Heart right ventricle (tissue), 16 donors: ENCODE data around the gene CCL15. TPM values are rescaled to one million over a fixed set of nuclear protein-coding genes. Genes with fewer than 3 reads are reported as not detected.
A peak's percentile ranks its signal among the peaks of the same experiment; 100 is the strongest.

Experiments
- ATAC-seq, 8 donors: fragments of 200-7000 bp; cut with Tn5 transposase; one replicate each; pipeline ENCODE4 v1.9.1; 2020; ENCODE audit warnings: mild to moderate bottlenecking in 8 of 8, moderate library complexity in 8 of 8, moderate number of reproducible peaks in 1 of 8
- DNase-seq, 2 donors: peaks; one replicate each; pipeline ENCODE4 v3.0.0-alpha.2; 2020
- H3K27ac ChIP-seq, 10 donors: fragments of 200-600 bp; sonication (generic) in 2 of 10; one replicate each; pipeline versions ENCODE4 v1.5.0 to v1.8.0; 2020 to 2022; ENCODE audit warnings: mild to moderate bottlenecking in 3 of 10
- H3K27me3 ChIP-seq, 7 donors: fragments of 200-600 bp; one replicate each; pipeline ENCODE4 v1.8.0; 2021 to 2022; ENCODE audit warnings: mild to moderate bottlenecking in 2 of 7
- H3K36me3 ChIP-seq, 9 donors: fragments of 200-600 bp; sonication (generic) in 1 of 9; one replicate each; pipeline versions ENCODE4 v1.5.0 to v1.8.0; 2020 to 2022; ENCODE audit warnings: mild to moderate bottlenecking in 2 of 9
- H3K4me1 ChIP-seq, 9 donors: fragments of 200-600 bp; sonication (generic) in 1 of 9; one replicate each; pipeline versions ENCODE4 v1.5.0 to v1.8.0; 2020 to 2022; ENCODE audit warnings: mild to moderate bottlenecking in 4 of 9
- H3K4me3 ChIP-seq, 10 donors: fragments of 200-600 bp; sonication (generic) in 2 of 10; one replicate each; pipeline versions ENCODE4 v1.5.0 to v1.8.0; 2020 to 2022; ENCODE audit warnings: mild to moderate bottlenecking in 7 of 10, moderate library complexity in 2 of 10
- H3K9me3 ChIP-seq, 11 donors: fragments of 200-600 bp in 10 of 11; sonication (generic) in 2 of 11; one replicate each; pipeline versions ENCODE4 v1.5.0 to v1.8.0; 2013 to 2022; ENCODE audit warnings: mild to moderate bottlenecking in 2 of 11, control low read depth in 1 of 11, moderate library complexity in 1 of 11
- CTCF ChIP-seq, 9 donors: fragments of 200-600 bp; sonication (generic) in 2 of 9; IDR thresholded peaks; one replicate each; pipeline versions ENCODE4 v1.5.0 to v1.8.0; 2021 to 2022; ENCODE audit warnings: antibody characterized with exemption in 9 of 9, mild to moderate bottlenecking in 5 of 9, moderate library complexity in 1 of 9
- WGBS, 2 donors: extraction: QIAGEN DNeasy Blood & Tissue Kit; methylation state at CpG; one replicate each; pipeline ENCODE4 v1.1.7; 2013; ENCODE audit warnings: inconsistent platforms in 1 of 2; 5-methylcytosine and 5-hydroxymethylcytosine counted together
- intact Hi-C, 10 donors: fragments of 100-400 bp; cut with DNase I; formaldehyde crosslinking; loops; one replicate each; pipeline versions ENCODE4 v1.11.1 to v1.14.2; 2022
- polyA plus RNA-seq, 2 donors: library from polyadenylated mRNA; stranded (reverse); fragments of 200-250 nt; gene quantifications; one replicate each; pipeline ENCODE4 v1.2.3, GENCODE V29; 2013
- total RNA-seq, 10 donors: library from RNA; stranded (reverse); fragmentation: NEBNext Ultra II Directional in 3 of 10; extraction: Animal tissue kit (Norgen Biotek cat#: 25700) in 3 of 10; gene quantifications; one replicate each; pipeline versions ENCODE4 v1.2.1 to v1.2.4, GENCODE V29; 2021 to 2023
- donor health status: Arrhythmogenic right ventricular cardiomyopathy.
- donor health status: ischemic (EF 13 %, LVEDD 7.1; RV severe dilation, severe dysfunction).
- donor health status: healthy with polysubstance abuse.
- donor health status: DM: no; HTN: yes; CAD: no.
- donor health status: DM: no; HTN: no; CAD: no.
- donor health status: ischemic (EF 25% LVEDD 6.9; RV normal size, moderate dysfunction).
- donor health status: ischemic (EF 25% LVEDD 5.7; RV mildly dilated, moderate dysfunction).
- donor health status: healthy.
- donor health status: DM: yes; HTN: yes; CAD: no.
- donor health status: Ischemic cardiomyopathy.
- donor health status: ischemic (EF 35%, LVEDD 5.7; RV mildly dilated, moderate dysfunction).
- donor health status: nonischemic (EF 11% LVEDD 7.7; RV severe dilation, severe dysfunction).
- donor health status: DM: yes; HTN: yes; CAD: no.
- donor health status: PGD.
- donor health status: ischemic (EF 29% LVEDD 5.4; RV normal size, mild dysfunction).
- donor health status: nonischemic (EF 23%, LVEDD 6.1; RV moderate dilation, normal function).

CCL15 gene
- total and polyA plus RNA-seq, 12 donors, result not detected

- WGBS, 2 donors, result 78 to 81% methylated on average over 1 of the region's 1 CpG
- no peak for ATAC-seq
- TF ChIP-seq CTCF (IDR thresholded peaks at IDR 0.05), result no peak
- H3K27me3 ChIP-seq, result peaks cover 0 to 3% (median 0%) of the 10 kb centered on the region in 7 donors
- H3K27ac ChIP-seq, result no peak overlapping the region
- H3K4me1 ChIP-seq, result peaks cover 0 to 43% (median 16%) of the 10 kb centered on the region in 9 donors
- H3K4me3 ChIP-seq, result no peak overlapping the region
- intact Hi-C loops, result loop anchor here in 7 of 10 donors (5.0 to 10.0 kb wide), 5 partner anchors 93 to 510 kb away; partner anchors contain the start of gene CCL18 (in 1 of the 7)
- no peak for DNase-seq
- H3K36me3 ChIP-seq, result no peaks in the 10 kb centered on the region
- no peaks in the 10 kb centered on the region for H3K9me3 ChIP-seq
Measured at GRCh38 chr17:35972066-35972465, 29.3 kb downstream of the CCL15 start.

- H3K27me3 ChIP-seq, result no peaks in the 10 kb centered on the region
- no peaks in the 10 kb centered on the region for H3K9me3 ChIP-seq
- H3K27ac ChIP-seq, result no peak overlapping the region
- intact Hi-C loops, result loop anchor here (1.0 to 10.0 kb wide), 12 partner anchors 95 to 517 kb away; partner anchors contain the start of genes CCL18 (in 1 of the 10) and ZNHIT3 (in 1 of the 10)
- DNase-seq, result peak; percentile 29 to 79
- H3K4me1 ChIP-seq, result peaks cover 0 to 28% (median 14%) of the 10 kb centered on the region in 9 donors
- H3K36me3 ChIP-seq, result no peaks in the 10 kb centered on the region
- no peak overlapping the region for H3K4me3 ChIP-seq
- WGBS, 2 donors, result 36 to 38% methylated on average over 8 of the region's 8 CpGs
- peak; percentile 77 to 90 (median 86) for TF ChIP-seq CTCF (IDR thresholded peaks at IDR 0.05)
- ATAC-seq, result peak; percentile 59 to 78 (median 74)
Measured at GRCh38 chr17:35969558-35970380, 31.6 kb downstream of the CCL15 start.

DNA sequence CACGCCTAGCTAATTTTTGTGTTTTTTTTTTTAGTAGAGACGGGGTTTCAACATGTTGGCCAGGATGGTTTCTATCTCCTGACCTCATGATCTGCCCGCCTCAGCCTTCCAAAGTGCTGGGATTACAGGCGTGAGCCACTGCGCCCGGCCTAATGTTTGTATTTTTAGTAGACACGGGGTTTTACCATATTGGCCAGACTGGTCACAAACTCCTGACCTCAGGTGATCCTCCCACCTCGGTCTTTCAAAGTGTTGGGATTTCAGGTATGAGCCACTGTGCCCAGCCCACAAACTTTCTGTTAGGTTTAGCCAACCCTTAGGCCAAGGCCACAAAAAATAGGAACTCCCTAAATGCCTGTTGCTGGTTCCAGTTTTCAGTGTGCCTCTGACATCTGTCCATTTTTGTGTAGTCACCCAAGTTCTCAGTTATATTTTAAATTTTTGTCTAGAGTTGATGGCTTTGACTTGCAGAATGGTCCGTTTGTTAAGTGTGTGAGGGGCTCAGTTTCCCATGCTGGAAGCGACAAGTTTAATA lies 32.8 kb downstream of the CCL15 start:
- TF ChIP-seq CTCF (IDR thresholded peaks at IDR 0.05), result no peak
- intact Hi-C loops, result loop anchor here in 7 of 10 donors (1.0 to 10.0 kb wide), 9 partner anchors 104 to 518 kb away; partner anchors contain the start of gene ZNHIT3 (in 1 of the 7)
- Histone ChIP-seq H3K4me3 (no peak overlapping the region), H3K4me1 (peaks cover 0 to 24% (median 11%) of the 10 kb centered on the region in 9 donors), H3K27ac (no peak overlapping the region), H3K36me3 (no peaks in the 10 kb centered on the region), H3K9me3 (no peaks in the 10 kb centered on the region), H3K27me3 (no peaks in the 10 kb centered on the region)
- 85 to 87% methylated on average over 10 of the region's 10 CpGs for WGBS, 2 donors
- no peak for DNase-seq
- ATAC-seq, result no peak

GRCh38 chr17:35965272-35965671 lies 36.1 kb downstream of the CCL15 start:
- Histone ChIP-seq H3K4me1 (no peaks in the 10 kb centered on the region), H3K36me3 (no peaks in the 10 kb centered on the region), H3K9me3 (no peaks in the 10 kb centered on the region), H3K27me3 (peaks cover 0 to 25% (median 9%) of the 10 kb centered on the region in 7 donors), H3K27ac (no peak overlapping the region), H3K4me3 (no peak overlapping the region)
- no peak for DNase-seq
- no peak for TF ChIP-seq CTCF (IDR thresholded peaks at IDR 0.05)
- intact Hi-C loops, result loop anchor here in 5 of 10 donors (5.0 to 10.0 kb wide), 4 partner anchors 110 to 517 kb away; no protein-coding TSS in a partner anchor
- WGBS, 2 donors, result 90 to 93% methylated on average over 7 of the region's 7 CpGs
- no peak for ATAC-seq
